T-helper 1 cell treated with Interleukin-12 subunit alpha and Interleukin-12 subunit beta and Interleukin-4 antibody, amounts not matched to agents 30 μg/mL and 1 μg/mL, for 36 hours (primary cell): ENCODE data around the gene DVL1.

Experiments
- H3K27ac Mint-ChIP-seq: one replicate; pipeline ENCODE4 v1.8.0; 2021; ENCODE audit warnings: mild to moderate bottlenecking, mixed read lengths
- H3K27me3 Mint-ChIP-seq: one replicate; pipeline ENCODE4 v1.8.0; 2021; ENCODE audit warnings: low read depth, mixed read lengths
- H3K36me3 Mint-ChIP-seq: one replicate; pipeline ENCODE4 v1.8.0; 2021; ENCODE audit warnings: low read depth, mixed read lengths
- H3K4me1 Mint-ChIP-seq: one replicate; pipeline ENCODE4 v1.8.0; 2021; ENCODE audit warnings: low read depth, mixed read lengths
- H3K4me3 Mint-ChIP-seq: one replicate; pipeline ENCODE4 v1.8.0; 2021; ENCODE audit warnings: mild to moderate bottlenecking, moderate library complexity, mixed read lengths
- H3K9me3 Mint-ChIP-seq: one replicate; pipeline ENCODE4 v1.8.0; 2021; ENCODE audit warnings: mixed read lengths

DVL1 gene

GRCh38 chr1:1343811-1344421 lies 5.3 kb downstream of the DVL1 start:
- no peak overlapping the region for H3K27ac Mint-ChIP-seq
- peaks cover 12% of the 10 kb centered on the region for H3K36me3 Mint-ChIP-seq
- peaks cover 8% of the 10 kb centered on the region for H3K4me1 Mint-ChIP-seq
- H3K9me3 Mint-ChIP-seq = no peaks in the 10 kb centered on the region
- H3K4me3 Mint-ChIP-seq = no peak overlapping the region
- no peaks in the 10 kb centered on the region for H3K27me3 Mint-ChIP-seq

- H3K27ac Mint-ChIP-seq = no peak overlapping the region
- H3K36me3 Mint-ChIP-seq = peaks cover 15% of the 10 kb centered on the region
- H3K4me1 Mint-ChIP-seq = peaks cover 8% of the 10 kb centered on the region
- no peaks in the 10 kb centered on the region for H3K27me3 Mint-ChIP-seq
- H3K4me3 Mint-ChIP-seq = no peak overlapping the region
- no peaks in the 10 kb centered on the region for H3K9me3 Mint-ChIP-seq
Observed at GRCh38 chr1:1342584-1343115, 6.6 kb downstream of the DVL1 start.

GRCh38 chr1:1342061-1342562 lies 7.1 kb downstream of the DVL1 start:
- no peaks in the 10 kb centered on the region for H3K27me3 Mint-ChIP-seq
- H3K4me3 Mint-ChIP-seq = no peak overlapping the region
- no peaks in the 10 kb centered on the region for H3K9me3 Mint-ChIP-seq
- peaks cover 5% of the 10 kb centered on the region for H3K4me1 Mint-ChIP-seq
- peaks cover 15% of the 10 kb centered on the region for H3K36me3 Mint-ChIP-seq
- no peak overlapping the region for H3K27ac Mint-ChIP-seq

- H3K9me3 Mint-ChIP-seq = no peaks in the 10 kb centered on the region
- H3K27ac Mint-ChIP-seq = no peak overlapping the region
- H3K27me3 Mint-ChIP-seq = no peaks in the 10 kb centered on the region
- peaks cover 15% of the 10 kb centered on the region for H3K36me3 Mint-ChIP-seq
- H3K4me1 Mint-ChIP-seq = no peaks in the 10 kb centered on the region
- no peak overlapping the region for H3K4me3 Mint-ChIP-seq
Observed at GRCh38 chr1:1341549-1342021, 7.6 kb downstream of the DVL1 start.

- Mint-ChIP-seq H3K4me3 (no peak overlapping the region), H3K27ac (no peak overlapping the region)
Observed at GRCh38 chr1:1340791-1341548, 8.2 kb downstream of the DVL1 start.

GRCh38 chr1:1340185-1340584 lies 9.0 kb downstream of the DVL1 start:
- Mint-ChIP-seq H3K27ac (no peak overlapping the region), H3K36me3 (peaks cover 15% of the 10 kb centered on the region), H3K4me3 (no peak overlapping the region), H3K9me3 (no peaks in the 10 kb centered on the region), H3K27me3 (no peaks in the 10 kb centered on the region), H3K4me1 (no peaks in the 10 kb centered on the region)

More at GRCh38 chr1:1340791-1341548, 8.2 kb downstream of the DVL1 start:
- Mint-ChIP-seq H3K4me1 (no peaks in the 10 kb centered on the region), H3K27me3 (no peaks in the 10 kb centered on the region), H3K36me3 (peaks cover 15% of the 10 kb centered on the region), H3K9me3 (no peaks in the 10 kb centered on the region)

- Mint-ChIP-seq H3K9me3 (no peaks in the 10 kb centered on the region), H3K4me3 (no peak overlapping the region), H3K27me3 (no peaks in the 10 kb centered on the region), H3K27ac (no peak overlapping the region), H3K36me3 (peaks cover 15% of the 10 kb centered on the region), H3K4me1 (no peaks in the 10 kb centered on the region)
Observed at GRCh38 chr1:1338278-1338677, 10.9 kb downstream of the DVL1 start.

GRCh38 chr1:1337793-1338147 lies 11.4 kb downstream of the DVL1 start:
- no peak overlapping the region for H3K27ac Mint-ChIP-seq
- no peak overlapping the region for H3K4me3 Mint-ChIP-seq
- no peaks in the 10 kb centered on the region for H3K9me3 Mint-ChIP-seq
- H3K36me3 Mint-ChIP-seq = peaks cover 15% of the 10 kb centered on the region
- H3K27me3 Mint-ChIP-seq = no peaks in the 10 kb centered on the region
- no peaks in the 10 kb centered on the region for H3K4me1 Mint-ChIP-seq

- no peaks in the 10 kb centered on the region for H3K27me3 Mint-ChIP-seq
- no peaks in the 10 kb centered on the region for H3K9me3 Mint-ChIP-seq
- peaks cover 15% of the 10 kb centered on the region for H3K36me3 Mint-ChIP-seq
- H3K27ac Mint-ChIP-seq = no peak overlapping the region
- no peaks in the 10 kb centered on the region for H3K4me1 Mint-ChIP-seq
- H3K4me3 Mint-ChIP-seq = no peak overlapping the region
Observed at GRCh38 chr1:1336931-1337792, 12.1 kb downstream of the DVL1 start.

GRCh38 chr1:1336446-1336845 lies 12.8 kb downstream of the DVL1 start:
- H3K9me3 Mint-ChIP-seq = no peaks in the 10 kb centered on the region
- no peaks in the 10 kb centered on the region for H3K27me3 Mint-ChIP-seq
- H3K27ac Mint-ChIP-seq = no peak overlapping the region
- no peaks in the 10 kb centered on the region for H3K4me1 Mint-ChIP-seq
- H3K36me3 Mint-ChIP-seq = peaks cover 14% of the 10 kb centered on the region
- H3K4me3 Mint-ChIP-seq = no peak overlapping the region

GRCh38 chr1:1335792-1336248 lies 13.4 kb downstream of the DVL1 start:
- Mint-ChIP-seq H3K4me1 (no peaks in the 10 kb centered on the region), H3K27me3 (no peaks in the 10 kb centered on the region), H3K9me3 (no peaks in the 10 kb centered on the region), H3K4me3 (no peak overlapping the region), H3K27ac (no peak overlapping the region), H3K36me3 (peaks cover 8% of the 10 kb centered on the region)

GRCh38 chr1:1335283-1335682 lies 13.9 kb downstream of the DVL1 start:
- H3K36me3 Mint-ChIP-seq = peaks cover 5% of the 10 kb centered on the region
- no peaks in the 10 kb centered on the region for H3K9me3 Mint-ChIP-seq
- no peaks in the 10 kb centered on the region for H3K4me1 Mint-ChIP-seq
- H3K27ac Mint-ChIP-seq = no peak overlapping the region
- H3K4me3 Mint-ChIP-seq = no peak overlapping the region
- H3K27me3 Mint-ChIP-seq = no peaks in the 10 kb centered on the region

- Mint-ChIP-seq H3K4me1 (peaks cover 1% of the 10 kb centered on the region), H3K36me3 (peaks cover 6% of the 10 kb centered on the region), H3K27ac (no peak overlapping the region), H3K4me3 (no peak overlapping the region), H3K9me3 (no peaks in the 10 kb centered on the region), H3K27me3 (no peaks in the 10 kb centered on the region)
Observed at GRCh38 chr1:1334835-1335234, 14.4 kb downstream of the DVL1 start.

- Mint-ChIP-seq H3K4me1 (peaks cover 3% of the 10 kb centered on the region), H3K4me3 (no peak overlapping the region), H3K27me3 (no peaks in the 10 kb centered on the region), H3K36me3 (peaks cover 3% of the 10 kb centered on the region), H3K9me3 (no peaks in the 10 kb centered on the region), H3K27ac (no peak overlapping the region)
Observed at GRCh38 chr1:1333551-1334241, 15.5 kb downstream of the DVL1 start.
